ENCODE results near the gene BDKRB1. TPM values are rescaled to one million over a fixed set of nuclear protein-coding genes. Genes with fewer than 3 reads are reported as not detected.

Gene BDKRB1
- 0.40 TPM in 1 of 2 replicates, not detected in the other for total RNA-seq

- DNase-seq (ENCODE audit: low read depth) = no peak
- no peak within 1 kb of the TSS for H3K4me3 ChIP-seq (ENCODE audit: low read depth, low read length)
- TF ChIP-seq CTCF (conservative IDR thresholded peaks at IDR 0.05; ENCODE audit: low read depth, low read length) = no peak
These were observed at the start of gene BDKRB1 for GRCh38 chr14:96255501-96256366. Gene BDKRB1, plus strand, starts transcription at chr14:96256210. Its CDS starts 7,473 bp downstream, at chr14:96263683.

GRCh38 chr14:96206461-96206860 is 49.5 kb upstream of the BDKRB1 start:
- no peak for DNase-seq (ENCODE audit: low read depth)
- H3K4me3 ChIP-seq (ENCODE audit: low read depth, low read length) = no peak overlapping the region
- no peak for TF ChIP-seq CTCF (conservative IDR thresholded peaks at IDR 0.05; ENCODE audit: low read depth, low read length)

GRCh38 chr14:96207686-96208085 is 48.3 kb upstream of the BDKRB1 start:
- no peak for DNase-seq (ENCODE audit: low read depth)
- no peak for TF ChIP-seq CTCF (conservative IDR thresholded peaks at IDR 0.05; ENCODE audit: low read depth, low read length)
- no peak overlapping the region for H3K4me3 ChIP-seq (ENCODE audit: low read depth, low read length)

GRCh38 chr14:96208739-96209138 is 47.3 kb upstream of the BDKRB1 start:
- DNase-seq (ENCODE audit: low read depth) = no peak
- H3K4me3 ChIP-seq (ENCODE audit: low read depth, low read length) = no peak overlapping the region
- no peak for TF ChIP-seq CTCF (conservative IDR thresholded peaks at IDR 0.05; ENCODE audit: low read depth, low read length)

GRCh38 chr14:96212140-96212539 is 43.9 kb upstream of the BDKRB1 start:
- no peak for DNase-seq (ENCODE audit: low read depth)
- no peak for TF ChIP-seq CTCF (conservative IDR thresholded peaks at IDR 0.05; ENCODE audit: low read depth, low read length)
- no peak overlapping the region for H3K4me3 ChIP-seq (ENCODE audit: low read depth, low read length)

GRCh38 chr14:96212896-96213295 is 43.1 kb upstream of the BDKRB1 start:
- H3K4me3 ChIP-seq (ENCODE audit: low read depth, low read length) = no peak overlapping the region
- no peak for TF ChIP-seq CTCF (conservative IDR thresholded peaks at IDR 0.05; ENCODE audit: low read depth, low read length)
- no peak for DNase-seq (ENCODE audit: low read depth)
